Measurements from ENCODE around the gene RNF114.
A peak's percentile ranks its signal among the peaks of the same experiment; 100 is the strongest.

Gene RNF114

DNA sequence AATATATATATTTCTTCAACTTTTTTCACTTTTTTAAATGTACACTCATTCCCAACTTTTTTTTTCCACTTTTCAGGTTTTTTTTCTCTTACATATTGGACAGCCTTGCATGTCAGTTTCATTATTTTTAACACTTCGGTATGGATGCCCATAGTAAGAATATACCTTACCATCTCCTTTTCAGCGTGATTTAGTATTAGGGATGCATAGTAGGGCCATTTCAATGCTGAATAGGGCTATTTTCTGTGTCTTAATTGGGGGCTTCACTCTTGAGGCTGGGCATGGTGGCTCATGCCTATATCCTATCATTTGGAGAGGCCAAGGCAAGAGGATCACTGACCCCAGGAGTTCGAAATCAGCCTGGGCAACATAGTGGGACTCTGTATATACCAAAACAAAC, 6.7 kb downstream of the RNF114 start:
- no peak for DNase-seq (ENCODE audit: low read depth)
- no peak overlapping the region for H3K4me3 ChIP-seq (ENCODE audit: control insufficient read depth, low read depth, low read length)
- TF ChIP-seq CTCF (IDR thresholded peaks at IDR 0.05; ENCODE audit: control insufficient read depth, insufficient read depth, low read depth, low read length, missing control alignments): no peak

DNA sequence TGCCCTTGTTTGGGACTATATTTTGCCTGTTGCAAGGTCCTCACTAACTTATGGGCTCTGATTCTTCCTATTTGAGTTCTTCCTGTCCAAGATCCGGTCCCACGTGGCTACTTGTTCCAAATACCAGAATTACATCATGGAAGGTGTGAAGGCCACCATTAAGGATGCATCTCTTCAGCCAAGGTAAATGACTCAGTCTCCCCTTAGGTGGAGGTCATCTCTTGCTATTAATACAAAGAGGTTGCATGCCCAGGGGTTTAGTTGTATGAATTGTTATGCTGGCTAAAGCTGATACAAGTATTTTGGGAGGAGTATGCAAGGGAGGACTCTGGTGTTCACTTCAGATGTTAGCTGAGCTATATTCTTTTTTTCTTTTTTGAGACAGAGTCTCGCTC, 9.1 kb downstream of the RNF114 start:
- no peak overlapping the region for H3K4me3 ChIP-seq (ENCODE audit: control insufficient read depth, low read depth, low read length)
- DNase-seq (ENCODE audit: low read depth): no peak
- TF ChIP-seq CTCF (IDR thresholded peaks at IDR 0.05; ENCODE audit: control insufficient read depth, insufficient read depth, low read depth, low read length, missing control alignments): no peak

- no peak for TF ChIP-seq CTCF (IDR thresholded peaks at IDR 0.05; ENCODE audit: control insufficient read depth, insufficient read depth, low read depth, low read length, missing control alignments)
- H3K4me3 ChIP-seq (ENCODE audit: control insufficient read depth, low read depth, low read length): no peak overlapping the region
- no peak for DNase-seq (ENCODE audit: low read depth)
Observed at GRCh38 chr20:49945701-49946477, 9.7 kb downstream of the RNF114 start.

DNA sequence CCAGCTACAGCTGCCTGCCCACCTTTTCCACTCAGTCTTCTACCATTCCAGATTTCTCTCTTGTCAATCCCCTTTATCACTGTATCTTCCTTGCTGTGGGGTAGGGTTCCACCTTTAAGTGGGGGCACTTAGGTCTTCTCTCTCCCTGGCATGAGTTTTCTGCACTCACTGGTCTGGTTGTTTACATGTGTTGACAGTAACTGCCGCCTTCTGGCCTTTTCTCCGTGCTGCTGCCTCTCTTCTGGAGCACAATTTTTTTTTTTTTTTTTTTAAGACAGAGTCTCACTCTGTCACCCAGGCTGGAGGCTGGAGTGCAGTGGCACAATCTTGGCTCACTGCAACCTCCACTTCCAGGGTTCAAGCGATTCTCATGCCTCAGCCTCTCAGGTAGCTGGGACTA, 12.0 kb downstream of the RNF114 start:
- TF ChIP-seq CTCF (IDR thresholded peaks at IDR 0.05; ENCODE audit: control insufficient read depth, insufficient read depth, low read depth, low read length, missing control alignments): no peak
- H3K4me3 ChIP-seq (ENCODE audit: control insufficient read depth, low read depth, low read length): no peak overlapping the region
- DNase-seq (ENCODE audit: low read depth): no peak

DNA sequence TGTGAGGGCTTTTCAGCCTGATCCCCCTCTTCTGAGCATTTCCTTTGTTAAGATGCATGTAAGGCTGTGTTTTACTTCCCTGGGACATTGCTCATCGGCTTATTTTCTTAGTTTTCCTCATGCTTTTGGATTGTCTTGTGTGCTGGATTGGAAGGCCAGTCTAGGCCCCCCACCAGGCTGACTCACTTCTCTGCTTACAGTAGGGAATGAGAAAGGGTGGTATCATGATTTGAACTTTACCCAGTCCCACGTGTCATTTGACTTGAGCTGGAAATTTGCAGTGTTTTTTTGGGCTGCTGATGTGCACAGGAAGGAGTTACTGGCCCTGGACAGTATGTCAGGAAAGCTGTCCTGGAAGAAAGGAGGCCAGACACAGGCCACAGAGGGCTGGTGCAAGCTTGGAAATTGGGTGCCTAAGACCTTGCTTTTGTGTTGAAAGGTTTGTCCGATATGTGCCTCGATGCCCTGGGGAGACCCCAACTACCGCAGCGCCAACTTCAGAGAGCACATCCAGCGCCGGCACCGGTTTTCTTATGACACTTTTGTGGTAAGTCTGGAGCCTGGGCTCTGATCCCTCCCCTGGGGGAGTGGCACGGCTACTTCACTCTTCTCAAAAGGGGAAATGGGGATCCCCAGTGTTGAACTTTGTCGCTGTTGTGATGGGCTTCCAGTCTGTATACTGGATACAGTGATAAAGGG, 12.8 kb downstream of the RNF114 start:
- TF ChIP-seq CTCF (IDR thresholded peaks at IDR 0.05; ENCODE audit: control insufficient read depth, insufficient read depth, low read depth, low read length, missing control alignments): no peak
- DNase-seq (ENCODE audit: low read depth): peak; percentile 67
- H3K4me3 ChIP-seq (ENCODE audit: control insufficient read depth, low read depth, low read length): no peak overlapping the region

- DNase-seq (ENCODE audit: low read depth): peak; percentile 58
- TF ChIP-seq CTCF (IDR thresholded peaks at IDR 0.05; ENCODE audit: control insufficient read depth, insufficient read depth, low read depth, low read length, missing control alignments): no peak
- no peak overlapping the region for H3K4me3 ChIP-seq (ENCODE audit: control insufficient read depth, low read depth, low read length)
Observed at GRCh38 chr20:49951151-49951550, 15.0 kb downstream of the RNF114 start.

All from AG09309 (cell line).